Measurements from ENCODE around the gene SIK1.
"Not testable (repeated sequence)": the region's sequence is repeated elsewhere in the genome, so short reads cannot be mapped to it uniquely, and the experiment has no call there.

SIK1 gene

GRCh38 chr21:43398533-43398932 lies 28.4 kb downstream of the SIK1 start:
- not testable (repeated sequence) for H3K4me3 ChIP-seq (ENCODE audit: low read depth, low read length)

DNA sequence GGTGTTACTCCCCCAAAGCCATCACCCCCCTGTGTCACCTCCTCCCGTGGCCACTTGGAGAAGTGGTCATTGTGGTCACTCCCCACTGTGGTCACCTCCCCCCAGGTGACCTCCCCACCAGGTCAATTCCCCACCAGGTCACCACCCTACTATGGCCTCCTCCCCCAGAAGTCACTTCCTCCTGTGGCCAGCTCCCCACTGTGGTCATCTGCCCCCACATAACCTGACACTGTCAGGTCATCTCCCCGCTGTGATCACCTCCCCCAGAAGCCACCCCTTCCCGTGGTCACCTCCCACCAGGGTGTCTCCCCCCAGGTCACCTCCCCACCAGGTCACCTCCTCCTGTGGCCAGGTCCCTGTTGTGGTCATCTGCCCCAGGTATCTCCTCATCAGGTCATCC lies 28.9 kb downstream of the SIK1 start:
- not testable (repeated sequence) for H3K4me3 ChIP-seq (ENCODE audit: low read depth, low read length)

DNA sequence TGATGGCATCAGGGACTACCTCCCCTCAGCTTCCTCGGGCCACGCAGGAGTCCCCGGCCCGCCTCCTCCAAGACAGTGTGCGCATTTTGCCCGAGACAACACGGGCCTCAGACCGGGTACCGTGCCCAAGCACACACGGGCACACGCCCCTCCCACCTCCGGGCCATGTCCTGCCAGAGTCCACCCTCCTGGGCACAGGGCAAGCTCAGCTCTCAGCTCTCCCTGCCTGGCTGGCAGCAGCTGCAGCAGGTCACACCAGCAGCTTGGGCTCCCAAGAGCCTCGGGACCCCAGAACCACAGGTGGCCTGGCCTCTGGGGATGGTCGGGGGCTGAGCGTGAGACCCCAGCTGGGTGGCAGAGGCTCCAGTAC lies 29.5 kb downstream of the SIK1 start:
- H3K4me3 ChIP-seq (ENCODE audit: low read depth, low read length): not testable (repeated sequence)

DNA sequence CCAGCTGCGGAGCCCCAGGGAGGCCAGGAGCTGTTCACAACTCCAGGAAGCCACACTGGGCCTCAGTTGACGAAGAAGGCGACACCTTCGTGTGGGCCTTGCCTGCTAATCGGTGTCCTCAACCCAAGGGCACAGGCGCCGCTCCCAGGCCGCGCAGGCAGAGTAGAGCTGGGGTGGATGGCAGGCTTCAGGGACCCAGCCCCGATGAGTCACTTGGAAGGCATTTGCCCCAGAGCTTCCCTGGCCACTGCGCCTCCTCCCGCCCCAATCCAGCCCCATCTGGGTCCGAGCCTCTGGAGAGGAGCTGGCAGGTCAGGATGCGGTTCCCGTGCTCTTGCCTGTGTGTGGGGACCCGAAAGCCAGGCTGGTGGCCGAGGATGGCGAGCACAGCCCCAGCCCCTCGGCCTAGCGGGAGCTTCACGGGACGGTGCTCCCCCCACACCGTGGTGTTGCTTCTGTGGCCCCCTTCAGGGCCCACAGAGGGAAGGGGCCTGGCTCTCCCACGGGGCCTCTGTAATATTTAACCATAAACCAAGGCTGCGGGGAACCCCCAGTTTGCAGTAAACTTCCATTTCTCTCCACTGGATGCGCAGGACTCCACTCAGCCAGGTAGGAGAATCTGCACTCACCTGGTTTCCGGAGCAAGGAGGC lies 30.0 kb downstream of the SIK1 start:
- H3K4me3 ChIP-seq (ENCODE audit: low read depth, low read length): not testable (repeated sequence)

- H3K4me3 ChIP-seq (ENCODE audit: low read depth, low read length): not testable (repeated sequence)
These were observed 43.6 kb downstream of the SIK1 start for GRCh38 chr21:43383351-43383750.

DNA sequence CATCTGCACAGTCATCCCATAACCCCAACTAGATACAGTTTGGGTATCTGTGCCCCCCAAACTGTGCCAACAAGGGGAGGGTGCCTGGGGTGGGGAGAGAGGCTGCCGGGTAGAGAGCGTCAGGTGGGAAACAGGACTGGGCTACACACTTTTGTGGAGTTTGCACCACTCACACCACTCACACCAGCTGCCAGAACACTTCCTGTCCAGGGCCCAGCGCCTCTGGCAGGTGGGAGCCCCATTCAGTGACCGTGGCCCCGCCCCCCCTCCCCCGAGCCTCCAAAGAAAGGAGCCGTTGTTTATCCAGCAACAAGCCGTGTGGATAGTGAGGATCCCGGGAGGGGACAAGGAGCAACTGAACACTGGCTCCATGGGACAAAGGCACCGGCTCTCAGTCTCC lies 44.0 kb downstream of the SIK1 start:
- H3K4me3 ChIP-seq (ENCODE audit: low read depth, low read length): not testable (repeated sequence)

DNA sequence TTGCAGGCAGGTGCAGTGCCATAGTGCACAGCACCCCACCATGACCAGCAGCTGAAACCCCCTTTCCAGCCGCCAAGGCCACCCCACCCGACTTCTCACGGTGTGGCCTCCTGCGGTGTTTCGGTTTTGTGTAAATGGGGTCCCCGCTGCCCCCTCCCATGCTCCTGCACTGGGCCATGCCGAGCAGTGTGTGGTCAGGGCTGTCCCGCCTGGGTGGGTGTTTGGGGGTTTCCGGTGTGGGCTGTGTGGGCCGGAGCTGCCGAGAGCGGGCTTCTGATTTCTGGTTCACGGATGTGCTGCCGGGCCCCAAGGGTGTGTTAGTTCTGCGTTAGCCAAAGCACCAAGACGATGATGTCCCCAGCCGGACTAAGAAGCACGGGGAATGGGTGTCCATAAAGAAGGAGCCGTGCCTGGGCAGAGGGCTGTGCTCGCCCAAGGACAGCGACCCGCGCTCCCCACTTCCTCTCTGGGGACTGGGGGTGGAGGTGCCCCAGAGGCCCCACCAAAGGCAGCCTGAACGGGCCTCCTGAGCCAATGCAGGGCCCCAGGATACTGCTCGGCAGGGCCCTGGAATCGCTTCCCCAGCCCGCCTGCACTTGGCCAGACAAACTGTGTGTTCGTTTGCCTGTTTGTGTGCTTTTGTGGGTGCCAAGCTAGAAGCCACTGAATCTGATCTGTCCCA lies 45.9 kb downstream of the SIK1 start:
- H3K4me3 ChIP-seq (ENCODE audit: low read depth, low read length): not testable (repeated sequence)

- H3K4me3 ChIP-seq (ENCODE audit: low read depth, low read length): not testable (repeated sequence)
These were observed 46.6 kb downstream of the SIK1 start for GRCh38 chr21:43380337-43380736.

DNA sequence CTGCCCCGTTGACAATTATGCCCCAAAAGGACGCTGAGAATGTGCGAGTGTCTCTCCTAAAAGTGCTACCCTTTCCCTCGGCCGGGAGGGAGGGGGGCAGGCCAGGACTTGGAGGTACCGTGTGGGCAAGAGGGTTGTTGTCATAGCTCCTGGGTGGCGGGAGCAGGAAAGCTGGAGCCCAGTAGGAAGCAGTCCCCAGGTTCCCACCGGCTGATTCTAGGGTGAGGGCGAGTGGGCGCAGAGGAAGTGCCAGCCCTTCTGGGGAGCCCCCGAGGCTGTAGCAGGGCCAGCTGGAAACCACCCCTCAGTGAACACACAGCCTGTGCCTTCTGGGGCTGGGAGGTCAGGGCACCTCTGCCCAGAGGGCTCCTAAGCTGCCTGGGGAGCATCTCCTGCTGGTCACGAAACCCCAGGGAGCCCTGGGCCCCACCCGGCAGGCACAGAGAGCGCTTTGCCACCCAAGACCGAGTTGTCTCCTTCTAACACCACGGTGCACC lies 47.3 kb downstream of the SIK1 start:
- H3K4me3 ChIP-seq (ENCODE audit: low read depth, low read length): not testable (repeated sequence)

- TF ChIP-seq, protein P1, sequence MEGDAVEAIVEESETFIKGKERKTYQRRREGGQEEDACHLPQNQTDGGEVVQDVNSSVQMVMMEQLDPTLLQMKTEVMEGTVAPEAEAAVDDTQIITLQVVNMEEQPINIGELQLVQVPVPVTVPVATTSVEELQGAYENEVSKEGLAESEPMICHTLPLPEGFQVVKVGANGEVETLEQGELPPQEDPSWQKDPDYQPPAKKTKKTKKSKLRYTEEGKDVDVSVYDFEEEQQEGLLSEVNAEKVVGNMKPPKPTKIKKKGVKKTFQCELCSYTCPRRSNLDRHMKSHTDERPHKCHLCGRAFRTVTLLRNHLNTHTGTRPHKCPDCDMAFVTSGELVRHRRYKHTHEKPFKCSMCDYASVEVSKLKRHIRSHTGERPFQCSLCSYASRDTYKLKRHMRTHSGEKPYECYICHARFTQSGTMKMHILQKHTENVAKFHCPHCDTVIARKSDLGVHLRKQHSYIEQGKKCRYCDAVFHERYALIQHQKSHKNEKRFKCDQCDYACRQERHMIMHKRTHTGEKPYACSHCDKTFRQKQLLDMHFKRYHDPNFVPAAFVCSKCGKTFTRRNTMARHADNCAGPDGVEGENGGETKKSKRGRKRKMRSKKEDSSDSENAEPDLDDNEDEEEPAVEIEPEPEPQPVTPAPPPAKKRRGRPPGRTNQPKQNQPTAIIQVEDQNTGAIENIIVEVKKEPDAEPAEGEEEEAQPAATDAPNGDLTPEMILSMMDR (IDR thresholded peaks at IDR 0.05; ENCODE audit: borderline replicate concordance, insufficient read depth, low read depth, low read length): no peak
- no peak overlapping the region for H3K4me3 ChIP-seq (ENCODE audit: low read depth, low read length)
These were observed 50.5 kb downstream of the SIK1 start for GRCh38 chr21:43376478-43376882.

- H3K4me3 ChIP-seq (ENCODE audit: low read depth, low read length): no peak overlapping the region
- TF ChIP-seq, protein P1 (IDR thresholded peaks at IDR 0.05; ENCODE audit: borderline replicate concordance, insufficient read depth, low read depth, low read length): no peak
These were observed 51.0 kb downstream of the SIK1 start for GRCh38 chr21:43375837-43376477.

DNA sequence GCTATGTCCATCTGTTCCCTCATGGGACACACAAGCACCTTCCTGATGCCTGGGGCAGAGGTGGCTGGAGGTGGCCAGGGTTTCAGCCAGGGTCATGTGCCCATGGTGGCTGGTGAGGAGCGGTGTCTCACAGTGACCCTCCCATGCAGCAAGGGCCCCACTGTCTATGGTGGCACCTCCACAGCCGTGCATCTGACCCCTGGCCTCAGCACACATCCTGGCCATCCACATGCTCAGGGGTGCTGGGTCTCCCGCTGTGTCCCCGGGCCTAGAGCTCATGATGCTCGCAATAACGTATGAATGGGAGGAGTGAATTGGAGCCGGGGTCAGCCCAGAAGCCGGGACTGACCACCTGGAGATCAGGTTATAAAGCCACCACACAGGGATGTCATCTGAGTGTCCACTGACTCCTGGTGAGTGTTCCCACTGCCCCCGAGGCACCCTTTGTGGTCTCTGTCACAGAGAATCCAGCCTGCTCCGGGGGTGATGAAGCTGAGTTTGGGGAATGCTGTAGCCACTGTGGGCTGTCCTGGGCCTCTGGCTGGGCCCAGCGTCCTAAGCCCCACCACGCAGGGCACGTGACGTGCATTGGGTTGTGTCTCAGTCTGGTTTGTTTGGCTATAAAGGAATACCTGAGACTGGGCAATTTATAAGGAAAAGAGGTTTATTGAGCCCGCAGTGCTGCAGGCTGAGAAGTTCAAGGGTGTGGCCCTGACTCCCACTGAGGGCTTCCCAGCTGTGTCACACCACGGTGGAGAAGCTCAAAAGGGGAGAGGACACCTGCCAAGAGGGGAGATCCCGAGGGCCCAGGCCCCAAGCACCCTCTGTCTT lies 51.7 kb downstream of the SIK1 start:
- TF ChIP-seq, protein P1 (IDR thresholded peaks at IDR 0.05; ENCODE audit: borderline replicate concordance, insufficient read depth, low read depth, low read length): no peak
- H3K4me3 ChIP-seq (ENCODE audit: low read depth, low read length): no peak overlapping the region
